ENCODE results near the gene BTN3A1.

- TF ChIP-seq CTCF (conservative IDR thresholded peaks at IDR 0.05; ENCODE audit: low read length) (no peak), EZH2phosphoT487 (IDR thresholded peaks at IDR 0.05; ENCODE audit: borderline replicate concordance, low read depth, low read length) (no peak)
Observed at GRCh38 chr6:26380256-26380655, 21.8 kb upstream of the BTN3A1 start.

Measured in OCI-LY7 (cell line).